GM18526 (cell line): ENCODE measurements around the gene TVP23A.

Source experiments
- POLR2A ChIP-seq: IDR thresholded peaks from 3 replicates; pipeline ENCODE4 v1.6.1; 2011; ENCODE audit not compliant: insufficient read length; ENCODE audit errors: extremely low read depth

TVP23A gene

DNA sequence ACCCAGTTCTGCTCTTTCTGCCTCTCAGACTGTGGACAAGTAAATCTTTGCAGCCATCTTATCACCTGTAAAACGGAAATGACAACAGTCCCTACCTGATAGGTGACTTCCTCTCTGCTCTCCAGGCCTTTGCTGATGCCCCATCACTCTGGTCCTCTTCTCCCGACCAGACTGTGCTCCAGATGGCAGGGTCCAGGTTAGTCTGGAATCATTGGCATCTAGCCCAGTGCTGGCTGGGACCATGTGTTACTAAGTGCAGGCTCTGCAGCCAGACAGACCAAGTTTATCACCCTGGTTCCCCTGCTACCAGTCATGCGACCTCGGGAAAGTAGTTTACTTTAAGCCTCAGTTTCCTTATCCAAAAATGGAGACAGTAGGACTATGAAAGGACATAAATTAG lies 76.8 kb downstream of the TVP23A start:
- no peak for TF ChIP-seq POLR2A

- TF ChIP-seq POLR2A, result no peak
Measured at GRCh38 chr16:10740845-10741208, 77.8 kb downstream of the TVP23A start.

DNA sequence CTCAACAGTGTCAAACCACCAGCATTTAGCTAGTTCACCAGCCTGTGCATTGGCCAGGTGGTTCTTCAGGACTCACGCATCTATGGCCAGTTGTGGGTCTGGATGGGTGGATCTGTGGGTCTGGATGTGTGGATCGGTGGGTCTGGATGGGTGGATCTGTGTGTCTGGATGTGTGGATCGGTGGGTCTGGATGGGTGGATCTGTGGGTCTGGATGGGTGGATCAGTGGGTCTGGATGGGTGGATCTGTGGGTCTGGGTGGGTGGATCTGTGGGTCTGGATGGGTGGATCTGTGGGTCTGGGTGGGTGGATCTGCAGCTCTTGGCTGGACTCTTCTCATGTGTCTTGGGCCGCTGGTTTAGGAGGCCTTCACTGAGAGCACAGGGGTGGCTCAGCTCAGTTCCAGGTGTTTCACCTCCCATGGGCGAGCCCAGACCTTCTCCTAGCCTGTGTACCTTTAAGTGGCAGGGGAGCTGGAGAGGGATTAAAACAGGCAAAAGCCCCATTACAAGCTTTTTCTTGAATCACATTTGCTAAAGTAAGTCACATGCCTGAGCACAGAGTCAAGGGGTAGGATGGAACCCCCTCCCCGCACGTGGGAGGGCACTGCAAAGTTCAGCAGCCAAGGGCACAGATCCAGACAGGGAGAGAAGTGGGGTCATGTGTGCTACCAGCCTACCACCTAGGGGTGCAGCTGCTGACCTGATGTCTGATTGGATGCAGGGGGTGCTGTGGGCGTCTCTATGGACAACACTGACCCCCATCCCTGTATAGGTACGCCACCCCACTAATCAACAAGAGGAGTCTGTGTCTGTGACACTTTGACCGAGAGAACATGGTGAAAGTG lies 78.4 kb downstream of the TVP23A start:
- TF ChIP-seq POLR2A, result no peak

DNA sequence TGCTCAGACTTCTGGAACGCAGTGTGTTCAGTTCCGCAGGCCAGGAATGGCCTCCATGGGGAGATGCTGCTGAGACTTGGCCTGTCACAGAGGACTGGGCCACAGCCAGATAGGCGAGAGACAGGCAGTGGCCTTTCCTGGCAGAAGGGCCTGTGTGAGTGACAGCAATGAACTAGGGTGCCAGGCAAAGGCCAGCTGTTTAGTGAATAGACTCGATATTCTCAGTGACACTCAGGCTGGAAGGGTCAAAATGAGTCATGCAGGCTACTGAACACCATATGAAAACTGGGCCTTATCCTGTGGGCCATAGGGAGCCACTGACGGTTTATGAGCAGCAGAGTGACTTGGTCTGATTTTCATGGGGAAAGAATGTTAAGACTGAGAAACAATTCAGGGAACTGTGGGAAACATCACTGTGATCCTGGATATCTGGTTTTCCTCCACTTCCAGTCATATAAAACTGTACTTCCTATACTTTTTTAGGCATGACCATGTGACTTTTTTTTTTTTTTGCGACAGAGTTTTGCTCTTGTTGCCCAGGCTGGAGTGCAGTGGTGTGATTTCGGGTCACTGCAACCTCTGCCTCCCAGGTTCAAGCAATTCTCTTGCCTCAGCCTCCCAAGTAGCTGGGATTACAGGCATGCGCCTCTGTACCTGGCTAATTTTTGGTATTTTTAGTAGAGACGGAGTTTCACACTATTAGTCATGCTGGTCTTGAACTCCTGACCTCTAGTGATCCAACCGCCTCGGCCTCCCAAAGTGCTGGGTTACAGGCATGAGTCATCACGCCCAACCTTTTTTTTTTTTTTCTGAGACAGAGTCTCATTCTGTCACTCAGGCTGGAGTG lies 80.1 kb downstream of the TVP23A start:
- TF ChIP-seq POLR2A, result peak; percentile 26

- no peak for TF ChIP-seq POLR2A
Measured at GRCh38 chr16:10737068-10737625, 81.4 kb downstream of the TVP23A start.

- no peak for TF ChIP-seq POLR2A
Measured at GRCh38 chr16:10731790-10732189, 86.8 kb downstream of the TVP23A start.

DNA sequence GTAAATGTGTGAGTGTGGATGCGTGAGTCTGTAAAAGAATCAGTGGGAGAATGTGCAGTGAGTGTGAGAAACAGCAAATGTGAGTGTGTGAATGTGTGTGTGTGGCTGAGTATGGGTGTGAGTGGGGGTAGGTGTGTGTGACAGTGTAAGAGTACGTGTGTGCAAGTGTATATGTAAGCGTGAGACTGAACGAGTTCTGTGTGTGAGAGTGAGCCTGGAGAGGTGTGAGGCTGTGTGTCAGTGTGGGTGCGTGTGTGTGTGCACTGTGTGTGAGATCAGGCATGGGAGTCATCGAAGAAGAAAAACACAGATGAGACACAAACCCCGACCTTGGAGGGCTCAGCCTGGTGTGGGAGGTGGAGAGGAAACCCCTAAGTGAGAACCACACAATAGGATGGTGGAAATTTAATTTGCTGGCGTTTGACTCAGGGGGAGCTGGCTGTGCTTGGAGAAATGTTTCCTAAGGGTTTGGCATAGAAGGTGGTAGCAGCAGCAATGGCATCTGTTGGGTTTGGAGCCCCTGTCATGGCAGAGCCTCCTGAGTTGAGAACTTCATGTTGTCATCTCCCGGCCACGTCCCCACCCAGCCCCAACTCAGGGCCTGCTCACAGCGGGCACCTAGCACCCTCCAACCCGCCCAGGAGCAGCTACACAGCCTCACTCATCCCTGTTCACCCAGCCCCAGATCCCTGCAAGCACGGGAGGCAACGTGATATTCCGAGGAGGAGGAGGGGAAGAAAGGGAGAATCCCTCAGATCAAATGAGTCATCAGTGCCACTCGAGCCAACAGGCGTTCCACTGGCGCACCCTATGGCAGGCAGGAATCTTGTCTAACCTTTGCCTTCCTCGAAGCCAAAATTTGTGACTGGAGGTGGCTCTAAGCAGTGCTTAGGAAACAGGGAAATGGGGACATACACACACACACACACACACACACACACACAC lies 89.2 kb downstream of the TVP23A start:
- no peak for TF ChIP-seq POLR2A

GRCh38 chr16:10728003-10728887 lies 90.3 kb downstream of the TVP23A start:
- TF ChIP-seq POLR2A, result no peak
